ENCODE data around the gene MSI2.

Gene MSI2

DNA sequence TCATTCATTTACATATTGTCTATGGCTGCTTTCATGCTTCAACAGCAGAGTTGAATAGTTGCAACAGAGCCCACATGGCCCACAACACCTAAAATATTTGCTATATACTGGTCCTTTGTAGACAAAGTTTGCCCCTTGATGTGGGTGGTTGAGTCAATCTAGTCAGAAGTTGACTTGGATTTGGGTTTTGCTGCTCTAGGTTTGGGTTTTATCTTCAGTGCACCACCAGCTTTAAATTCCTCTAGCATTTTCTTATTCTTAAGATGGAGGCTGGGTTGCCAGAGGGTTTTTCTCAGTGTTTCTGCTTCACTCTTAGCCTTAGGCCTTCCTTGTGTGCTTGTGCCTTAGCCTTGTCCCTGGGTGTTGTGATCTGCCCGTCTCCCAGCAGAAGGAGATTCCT lies 437.7 kb downstream of the MSI2 start:
- Histone ChIP-seq H2BK120ac (ENCODE audit: low read depth, low read length) (no peak overlapping the region), H3K27ac (ENCODE audit: low read depth, low read length) (no peak overlapping the region), H4K5ac (ENCODE audit: low read length) (no peak overlapping the region), H3K36me3 (ENCODE audit: control insufficient read depth, insufficient read depth, low read length) (no peaks in the 10 kb centered on the region), H2BK15ac (replicated peaks; ENCODE audit: low read depth) (no peak overlapping the region), H3K4me3 (ENCODE audit: low read length) (no peak overlapping the region), H3K4me2 (ENCODE audit: low read length) (no peak overlapping the region), H3K18ac (ENCODE audit: low read length) (no peak overlapping the region), H3K4me1 (ENCODE audit: control insufficient read depth, low read depth, low read length) (peaks cover 7% of the 10 kb centered on the region), H4K8ac (ENCODE audit: low read depth, low read length) (no peak overlapping the region), H2AK5ac (ENCODE audit: low read length) (no peak overlapping the region), H3K79me2 (ENCODE audit: control insufficient read depth, insufficient read depth, low read length) (no peaks in the 10 kb centered on the region), H3K27me3 (ENCODE audit: insufficient read depth, low read length, poor library complexity) (no peaks in the 10 kb centered on the region), H2BK5ac (ENCODE audit: low read length) (no peak overlapping the region), H3K56ac (ENCODE audit: low read length) (no peak overlapping the region), H3K4ac (ENCODE audit: low read depth, low read length) (no peak overlapping the region), H3K23ac (ENCODE audit: low read length) (no peak overlapping the region), H3K9ac (ENCODE audit: low read length) (no peak overlapping the region), H3K79me1 (ENCODE audit: low read length) (no peaks in the 10 kb centered on the region)
- no peak for DNase-seq
- no CpG with 5 or more reads among the region's 1 CpG for WGBS (ENCODE audit: extremely low coverage, insufficient coverage, low lambda C conversion rate)

DNA sequence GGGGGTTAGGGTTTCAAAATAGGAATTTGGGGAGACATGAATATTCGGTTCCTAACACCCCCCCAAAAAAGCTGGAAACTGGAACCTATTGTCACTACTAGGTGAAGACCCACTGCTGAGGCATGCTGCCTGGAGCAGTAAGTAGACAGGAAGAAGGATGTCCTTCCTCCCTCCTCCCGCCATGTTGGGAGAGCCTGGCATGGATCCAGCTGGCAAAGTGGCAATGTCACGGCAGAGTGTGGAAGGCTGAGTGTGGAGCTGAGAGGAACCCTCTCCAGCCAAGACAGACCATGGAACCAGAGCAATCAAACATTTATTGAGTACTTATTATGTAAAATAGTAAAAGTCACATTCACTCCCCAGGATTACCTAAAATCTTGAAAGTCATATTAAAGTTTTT lies 439.7 kb downstream of the MSI2 start:
- DNase-seq = no peak
- no peak overlapping the region for H3K4me3 ChIP-seq (ENCODE audit: low read length)
- H3K4ac ChIP-seq (ENCODE audit: low read depth, low read length) = no peak overlapping the region
- no peak overlapping the region for H4K8ac ChIP-seq (ENCODE audit: low read depth, low read length)
- H3K9ac ChIP-seq (ENCODE audit: low read length) = no peak overlapping the region
- no peak overlapping the region for H2BK120ac ChIP-seq (ENCODE audit: low read depth, low read length)
- no peak overlapping the region for H3K18ac ChIP-seq (ENCODE audit: low read length)
- no peak overlapping the region for H3K56ac ChIP-seq (ENCODE audit: low read length)
- H3K79me1 ChIP-seq (ENCODE audit: low read length) = no peaks in the 10 kb centered on the region
- no peak overlapping the region for H4K5ac ChIP-seq (ENCODE audit: low read length)
- H2BK5ac ChIP-seq (ENCODE audit: low read length) = no peak overlapping the region
- H3K27me3 ChIP-seq (ENCODE audit: insufficient read depth, low read length, poor library complexity) = no peaks in the 10 kb centered on the region
- H3K23ac ChIP-seq (ENCODE audit: low read length) = no peak overlapping the region
- no peaks in the 10 kb centered on the region for H3K36me3 ChIP-seq (ENCODE audit: control insufficient read depth, insufficient read depth, low read length)
- no peak overlapping the region for H2BK15ac ChIP-seq (replicated peaks; ENCODE audit: low read depth)
- H3K4me1 ChIP-seq (ENCODE audit: control insufficient read depth, low read depth, low read length) = peaks cover 7% of the 10 kb centered on the region
- no CpG with 5 or more reads among the region's 3 CpGs for WGBS (ENCODE audit: extremely low coverage, insufficient coverage, low lambda C conversion rate)
- H3K79me2 ChIP-seq (ENCODE audit: control insufficient read depth, insufficient read depth, low read length) = no peaks in the 10 kb centered on the region
- H3K4me2 ChIP-seq (ENCODE audit: low read length) = no peak overlapping the region
- no peak overlapping the region for H2AK5ac ChIP-seq (ENCODE audit: low read length)
- no peak overlapping the region for H3K27ac ChIP-seq (ENCODE audit: low read depth, low read length)

DNA sequence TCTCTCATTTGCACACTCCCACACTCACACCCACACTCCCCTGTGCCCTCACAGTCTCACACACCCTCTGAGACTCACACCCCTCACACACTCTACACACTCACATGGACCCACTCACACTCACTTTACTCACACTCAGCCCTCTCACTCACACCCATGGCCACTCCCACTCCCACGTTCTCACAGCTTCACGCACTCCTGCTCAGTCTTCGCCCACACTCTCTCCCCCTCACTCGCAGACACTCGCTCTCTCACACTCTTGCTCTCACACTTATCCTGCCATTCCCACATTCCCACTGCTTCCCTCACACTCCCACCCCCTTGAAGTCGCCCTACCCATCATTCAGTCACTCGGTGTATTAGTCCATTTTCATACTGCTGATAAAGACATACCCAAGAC lies 440.9 kb downstream of the MSI2 start:
- Histone ChIP-seq H3K4me2 (ENCODE audit: low read length) (no peak overlapping the region), H3K4ac (ENCODE audit: low read depth, low read length) (no peak overlapping the region), H4K5ac (ENCODE audit: low read length) (no peak overlapping the region), H3K79me2 (ENCODE audit: control insufficient read depth, insufficient read depth, low read length) (no peaks in the 10 kb centered on the region), H2BK15ac (replicated peaks; ENCODE audit: low read depth) (no peak overlapping the region), H4K8ac (ENCODE audit: low read depth, low read length) (no peak overlapping the region), H3K36me3 (ENCODE audit: control insufficient read depth, insufficient read depth, low read length) (no peaks in the 10 kb centered on the region), H3K18ac (ENCODE audit: low read length) (no peak overlapping the region), H3K9ac (ENCODE audit: low read length) (no peak overlapping the region), H2BK120ac (ENCODE audit: low read depth, low read length) (no peak overlapping the region), H3K79me1 (ENCODE audit: low read length) (no peaks in the 10 kb centered on the region), H3K4me3 (ENCODE audit: low read length) (no peak overlapping the region), H3K27me3 (ENCODE audit: insufficient read depth, low read length, poor library complexity) (no peaks in the 10 kb centered on the region), H2BK5ac (ENCODE audit: low read length) (no peak overlapping the region), H3K4me1 (ENCODE audit: control insufficient read depth, low read depth, low read length) (peaks cover 7% of the 10 kb centered on the region), H3K56ac (ENCODE audit: low read length) (peak overlapping the region; percentile 10), H3K23ac (ENCODE audit: low read length) (no peak overlapping the region), H2AK5ac (ENCODE audit: low read length) (peak overlapping the region; percentile 6), H3K27ac (ENCODE audit: low read depth, low read length) (no peak overlapping the region)
- no CpG with 5 or more reads among the region's 7 CpGs for WGBS (ENCODE audit: extremely low coverage, insufficient coverage, low lambda C conversion rate)
- DNase-seq = no peak

DNA sequence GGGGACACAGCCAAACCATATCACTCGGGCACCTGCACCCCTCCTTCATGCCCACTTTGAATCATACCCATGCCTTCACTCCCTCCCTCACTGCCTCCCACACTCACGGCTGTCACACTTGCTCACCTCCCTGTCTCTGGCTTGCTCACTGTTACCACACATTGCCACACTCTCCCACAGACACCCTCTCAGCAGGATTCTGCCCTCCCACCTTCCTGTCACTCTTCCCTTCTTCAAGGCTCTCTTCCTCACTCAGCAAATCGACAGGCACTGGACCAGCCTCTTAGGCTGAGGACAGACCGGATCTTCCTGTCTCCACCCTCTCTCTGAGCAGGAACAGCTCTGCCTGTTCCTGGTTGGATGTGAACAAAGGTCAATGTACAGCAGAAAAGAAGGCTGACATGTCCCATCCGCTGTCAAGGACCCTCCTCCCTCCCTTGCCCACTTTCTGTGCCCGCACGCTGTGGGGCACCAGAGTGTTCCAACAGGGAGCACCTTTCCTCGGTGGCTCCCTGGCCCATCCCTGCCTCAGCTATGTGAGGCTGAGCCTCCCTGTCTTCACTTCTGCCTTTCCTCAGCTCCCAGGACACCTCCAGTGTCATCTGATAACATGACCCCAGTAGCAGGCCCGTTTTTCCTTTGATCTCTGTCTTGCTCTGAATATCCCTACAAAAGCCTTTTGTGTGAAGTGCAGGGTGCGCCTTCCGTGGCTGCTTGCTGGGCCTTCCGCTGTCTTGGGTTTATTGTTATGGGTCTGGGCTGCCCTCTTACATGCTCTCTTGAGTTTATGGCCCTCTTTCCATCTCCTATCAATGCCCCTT lies 441.8 kb downstream of the MSI2 start:
- Histone ChIP-seq H3K9ac (ENCODE audit: low read length) (peak overlapping the region; percentile 15), H3K27me3 (ENCODE audit: insufficient read depth, low read length, poor library complexity) (no peaks in the 10 kb centered on the region), H3K27ac (ENCODE audit: low read depth, low read length) (no peak overlapping the region), H3K4me1 (ENCODE audit: control insufficient read depth, low read depth, low read length) (peaks cover 7% of the 10 kb centered on the region), H3K4me2 (ENCODE audit: low read length) (no peak overlapping the region), H3K4ac (ENCODE audit: low read depth, low read length) (no peak overlapping the region), H2BK5ac (ENCODE audit: low read length) (no peak overlapping the region), H4K5ac (ENCODE audit: low read length) (no peak overlapping the region), H2BK120ac (ENCODE audit: low read depth, low read length) (no peak overlapping the region), H3K36me3 (ENCODE audit: control insufficient read depth, insufficient read depth, low read length) (no peaks in the 10 kb centered on the region), H3K23ac (ENCODE audit: low read length) (no peak overlapping the region), H3K18ac (ENCODE audit: low read length) (no peak overlapping the region), H3K79me2 (ENCODE audit: control insufficient read depth, insufficient read depth, low read length) (no peaks in the 10 kb centered on the region), H3K79me1 (ENCODE audit: low read length) (no peaks in the 10 kb centered on the region), H2BK15ac (replicated peaks; ENCODE audit: low read depth) (no peak overlapping the region), H4K8ac (ENCODE audit: low read depth, low read length) (no peak overlapping the region), H3K56ac (ENCODE audit: low read length) (peak overlapping the region; percentile 62), H2AK5ac (ENCODE audit: low read length) (peak overlapping the region; percentile 80), H3K4me3 (ENCODE audit: low read length) (no peak overlapping the region)
- DNase-seq = peak; percentile 75
- no CpG with 5 or more reads among the region's 12 CpGs for WGBS (ENCODE audit: extremely low coverage, insufficient coverage, low lambda C conversion rate)

DNA sequence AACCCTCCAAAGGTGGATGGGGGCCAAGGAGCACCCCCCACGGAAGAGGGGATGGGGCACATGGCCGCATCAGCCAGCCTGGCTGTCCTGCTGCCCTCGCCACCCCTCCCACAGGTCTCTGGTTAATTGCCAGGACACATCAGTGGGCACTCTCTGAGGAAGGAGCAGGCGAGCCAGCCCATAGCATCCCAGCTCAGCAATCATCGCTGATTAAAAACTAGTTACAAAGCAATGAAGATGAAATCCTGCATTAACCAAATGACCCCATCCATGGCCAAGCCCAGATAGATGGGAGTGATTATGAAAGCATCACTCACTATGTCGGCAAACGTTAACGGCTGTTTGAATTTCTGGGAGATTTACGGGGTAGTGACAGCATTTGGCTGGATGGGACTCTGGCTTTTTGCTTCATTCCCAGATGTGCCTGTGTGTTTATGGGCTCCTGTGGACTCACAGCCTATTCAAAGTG lies 443.5 kb downstream of the MSI2 start:
- Histone ChIP-seq H4K5ac (ENCODE audit: low read length) (no peak overlapping the region), H3K79me2 (ENCODE audit: control insufficient read depth, insufficient read depth, low read length) (no peaks in the 10 kb centered on the region), H2AK5ac (ENCODE audit: low read length) (no peak overlapping the region), H3K79me1 (ENCODE audit: low read length) (no peaks in the 10 kb centered on the region), H2BK120ac (ENCODE audit: low read depth, low read length) (no peak overlapping the region), H3K36me3 (ENCODE audit: control insufficient read depth, insufficient read depth, low read length) (no peaks in the 10 kb centered on the region), H3K18ac (ENCODE audit: low read length) (no peak overlapping the region), H3K23ac (ENCODE audit: low read length) (no peak overlapping the region), H3K4ac (ENCODE audit: low read depth, low read length) (no peak overlapping the region), H3K4me2 (ENCODE audit: low read length) (no peak overlapping the region), H2BK5ac (ENCODE audit: low read length) (no peak overlapping the region), H4K8ac (ENCODE audit: low read depth, low read length) (no peak overlapping the region), H3K9ac (ENCODE audit: low read length) (no peak overlapping the region), H3K4me1 (ENCODE audit: control insufficient read depth, low read depth, low read length) (peaks cover 7% of the 10 kb centered on the region), H3K27me3 (ENCODE audit: insufficient read depth, low read length, poor library complexity) (no peaks in the 10 kb centered on the region), H3K56ac (ENCODE audit: low read length) (no peak overlapping the region), H3K4me3 (ENCODE audit: low read length) (no peak overlapping the region), H3K27ac (ENCODE audit: low read depth, low read length) (no peak overlapping the region), H2BK15ac (replicated peaks; ENCODE audit: low read depth) (no peak overlapping the region)
- no CpG with 5 or more reads among the region's 9 CpGs for WGBS (ENCODE audit: extremely low coverage, insufficient coverage, low lambda C conversion rate)
- DNase-seq = no peak

DNA sequence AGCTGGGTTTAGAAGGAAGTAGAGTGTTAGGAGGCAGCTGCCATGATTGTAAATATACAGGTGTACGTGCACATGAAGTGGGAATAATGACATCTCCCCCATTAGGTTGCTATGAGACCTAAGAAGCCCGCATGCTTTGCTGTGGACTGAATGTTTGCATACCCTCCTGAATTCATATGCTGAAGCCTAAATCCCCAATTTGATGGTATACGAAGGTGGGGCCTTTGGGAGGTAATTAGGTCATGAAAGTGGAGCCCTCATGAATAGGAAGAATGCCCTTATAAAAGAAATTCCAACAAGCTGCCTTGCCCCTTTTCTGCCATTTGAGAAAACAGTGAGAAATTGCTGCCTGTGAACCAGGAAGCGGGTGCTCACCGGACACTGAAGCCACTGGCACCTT lies 444.8 kb downstream of the MSI2 start:
- Histone ChIP-seq H3K9ac (ENCODE audit: low read length) (no peak overlapping the region), H3K27me3 (ENCODE audit: insufficient read depth, low read length, poor library complexity) (no peaks in the 10 kb centered on the region), H3K79me1 (ENCODE audit: low read length) (no peaks in the 10 kb centered on the region), H3K4ac (ENCODE audit: low read depth, low read length) (no peak overlapping the region), H3K79me2 (ENCODE audit: control insufficient read depth, insufficient read depth, low read length) (no peaks in the 10 kb centered on the region), H3K56ac (ENCODE audit: low read length) (no peak overlapping the region), H3K23ac (ENCODE audit: low read length) (no peak overlapping the region), H3K27ac (ENCODE audit: low read depth, low read length) (no peak overlapping the region), H4K5ac (ENCODE audit: low read length) (no peak overlapping the region), H3K36me3 (ENCODE audit: control insufficient read depth, insufficient read depth, low read length) (no peaks in the 10 kb centered on the region), H2AK5ac (ENCODE audit: low read length) (no peak overlapping the region), H3K18ac (ENCODE audit: low read length) (no peak overlapping the region), H2BK15ac (replicated peaks; ENCODE audit: low read depth) (no peak overlapping the region), H3K4me2 (ENCODE audit: low read length) (no peak overlapping the region), H3K4me1 (ENCODE audit: control insufficient read depth, low read depth, low read length) (peaks cover 7% of the 10 kb centered on the region), H3K4me3 (ENCODE audit: low read length) (no peak overlapping the region), H2BK5ac (ENCODE audit: low read length) (no peak overlapping the region), H4K8ac (ENCODE audit: low read depth, low read length) (no peak overlapping the region), H2BK120ac (ENCODE audit: low read depth, low read length) (no peak overlapping the region)
- no peak for DNase-seq
- WGBS (ENCODE audit: extremely low coverage, insufficient coverage, low lambda C conversion rate) = no CpG with 5 or more reads among the region's 5 CpGs
